GM19452 (cell line): ENCODE results near the gene TMEM134.

Experiments
- ATAC-seq: cut with Tn5 transposase; IDR thresholded peaks from one replicate; pipeline ENCODE4 v1.9.1; 2021; ENCODE audit not compliant: unreplicated experiment

The TMEM134 gene

DNA sequence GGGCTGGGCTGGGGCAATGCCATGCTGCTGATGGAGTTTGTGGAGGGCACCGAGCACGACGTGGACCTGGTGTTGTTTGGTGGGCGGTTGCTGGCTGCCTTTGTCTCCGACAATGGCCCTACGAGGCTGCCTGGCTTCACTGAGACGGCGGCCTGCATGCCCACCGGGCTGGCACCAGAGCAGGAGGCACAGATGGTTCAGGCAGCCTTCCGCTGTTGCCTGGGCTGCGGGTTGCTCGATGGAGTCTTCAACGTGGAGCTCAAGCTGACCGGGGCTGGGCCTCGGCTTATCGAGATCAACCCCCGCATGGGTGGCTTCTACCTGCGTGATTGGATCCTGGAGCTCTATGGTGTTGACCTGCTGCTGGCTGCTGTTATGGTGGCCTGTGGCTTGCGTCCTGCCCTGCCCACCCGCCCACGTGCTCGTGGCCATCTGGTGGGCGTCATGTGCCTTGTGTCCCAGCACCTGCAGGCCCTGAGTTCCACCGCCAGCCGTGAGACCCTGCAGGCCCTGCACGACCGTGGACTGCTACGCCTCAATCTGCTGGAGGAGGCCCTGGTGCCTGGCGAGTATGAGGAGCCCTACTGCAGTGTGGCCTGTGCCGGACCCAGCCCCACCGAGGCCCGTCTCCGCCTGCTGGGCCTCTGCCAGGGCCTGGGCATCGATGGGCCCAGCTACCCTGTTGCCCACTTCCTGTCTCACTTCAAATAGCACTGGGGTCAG lies 45.0 kb downstream of the TMEM134 start:
- no peak for ATAC-seq

DNA sequence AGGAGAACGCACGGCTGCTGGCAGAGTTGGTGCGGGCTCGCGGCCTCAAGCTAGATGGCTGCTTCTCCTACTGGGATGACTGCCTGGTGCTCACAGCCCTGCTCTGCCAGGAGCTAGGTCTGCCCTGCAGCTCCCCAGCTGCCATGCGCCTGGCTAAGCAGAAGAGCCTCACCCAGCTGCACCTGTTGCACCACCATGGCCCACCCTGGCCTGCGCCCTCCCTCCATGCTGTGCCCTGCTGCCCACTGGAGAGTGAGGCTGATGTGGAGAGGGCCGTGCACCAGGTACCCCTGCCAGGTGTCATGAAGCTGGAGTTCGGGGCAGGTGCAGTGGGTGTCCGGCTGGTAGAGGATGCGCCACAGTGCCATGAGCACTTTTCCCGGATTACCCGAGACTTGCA lies 45.6 kb downstream of the TMEM134 start:
- no peak for ATAC-seq

DNA sequence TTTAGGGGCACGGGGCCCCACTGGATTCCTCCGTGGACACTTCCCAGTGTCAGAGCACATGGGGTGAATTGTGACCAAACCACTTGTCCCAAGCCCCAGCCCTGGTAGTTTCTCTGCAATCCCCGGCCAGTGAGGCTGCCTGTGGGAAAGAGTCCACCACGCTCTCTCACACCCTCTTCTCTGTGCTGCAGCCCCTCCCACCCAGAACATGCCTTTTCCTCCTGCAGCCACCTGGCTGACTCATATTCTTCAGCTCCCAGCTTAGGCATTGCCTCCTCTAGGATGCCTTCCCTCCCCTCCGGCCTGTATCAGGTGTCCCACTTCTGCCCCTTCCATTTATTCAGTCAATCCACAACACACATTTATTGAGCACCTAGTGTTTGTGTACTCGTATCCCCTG lies 46.2 kb downstream of the TMEM134 start:
- ATAC-seq: no peak

DNA sequence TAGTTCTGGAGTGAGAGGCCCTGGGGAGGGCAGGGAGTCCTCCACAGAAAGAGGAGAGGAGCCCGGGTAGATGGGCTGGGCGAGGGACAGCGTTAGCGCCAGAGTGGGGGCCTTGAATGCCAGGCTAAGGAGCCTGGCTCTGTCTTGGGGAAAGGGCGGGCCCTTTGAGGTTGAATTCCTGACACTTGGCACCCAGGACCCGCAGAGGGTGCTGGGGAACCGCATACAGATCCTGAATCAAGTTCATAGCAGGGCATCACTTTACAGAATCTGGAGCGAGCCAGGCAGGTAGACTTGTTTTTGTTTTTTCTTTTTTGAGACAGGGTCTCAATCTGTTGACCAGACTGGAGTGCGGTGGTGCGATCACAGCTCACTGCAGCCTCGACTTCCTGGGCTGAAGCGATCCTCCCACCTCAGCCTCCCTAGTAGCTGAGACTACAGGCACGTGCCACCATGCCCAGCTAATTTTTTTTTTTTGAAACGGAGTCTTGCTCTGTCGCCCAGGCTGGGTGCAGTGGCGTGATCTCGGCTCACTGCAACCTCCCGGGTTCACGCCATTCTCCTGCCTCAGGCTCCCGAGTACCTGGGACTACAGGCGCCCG lies 47.5 kb downstream of the TMEM134 start:
- ATAC-seq: no peak

DNA sequence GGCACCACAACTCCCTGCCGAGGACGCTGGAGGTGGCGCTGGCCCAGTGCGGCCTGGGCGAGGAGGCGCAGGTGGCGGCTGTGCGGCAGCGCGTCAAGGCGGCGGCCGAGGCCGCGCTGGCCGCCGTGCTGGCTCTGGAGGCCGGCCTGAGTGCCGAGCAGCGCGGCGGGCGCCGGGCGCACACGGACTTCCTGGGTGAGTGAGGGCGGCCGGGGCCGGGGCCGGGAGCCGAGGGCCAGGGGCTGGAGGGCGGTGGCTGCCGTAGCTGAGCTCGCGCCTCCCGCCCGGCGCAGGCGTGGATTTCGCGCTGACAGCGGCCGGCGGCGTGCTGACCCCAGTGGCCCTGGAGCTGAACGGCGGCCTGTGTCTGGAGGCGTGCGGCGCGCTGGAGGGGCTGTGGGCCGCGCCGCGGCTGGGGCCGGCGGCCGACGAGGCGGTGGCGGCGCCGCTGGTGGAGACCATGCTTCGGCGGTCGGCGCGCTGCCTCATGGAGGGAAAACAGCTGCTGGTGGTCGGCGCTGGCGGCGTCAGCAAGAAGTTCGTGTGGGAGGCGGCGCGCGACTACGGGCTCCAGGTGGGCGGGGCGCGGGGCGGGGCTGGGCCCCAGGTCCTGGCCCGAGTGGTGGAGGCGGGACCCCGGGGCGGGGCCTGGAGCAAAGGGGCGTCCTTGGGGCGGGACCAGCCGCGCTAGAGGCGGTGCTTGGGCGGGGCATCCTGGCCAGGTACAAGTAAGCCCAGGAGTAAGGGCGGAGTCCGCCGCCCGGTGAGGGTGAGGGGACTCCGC lies 48.2 kb downstream of the TMEM134 start:
- ATAC-seq: peak; percentile 83

DNA sequence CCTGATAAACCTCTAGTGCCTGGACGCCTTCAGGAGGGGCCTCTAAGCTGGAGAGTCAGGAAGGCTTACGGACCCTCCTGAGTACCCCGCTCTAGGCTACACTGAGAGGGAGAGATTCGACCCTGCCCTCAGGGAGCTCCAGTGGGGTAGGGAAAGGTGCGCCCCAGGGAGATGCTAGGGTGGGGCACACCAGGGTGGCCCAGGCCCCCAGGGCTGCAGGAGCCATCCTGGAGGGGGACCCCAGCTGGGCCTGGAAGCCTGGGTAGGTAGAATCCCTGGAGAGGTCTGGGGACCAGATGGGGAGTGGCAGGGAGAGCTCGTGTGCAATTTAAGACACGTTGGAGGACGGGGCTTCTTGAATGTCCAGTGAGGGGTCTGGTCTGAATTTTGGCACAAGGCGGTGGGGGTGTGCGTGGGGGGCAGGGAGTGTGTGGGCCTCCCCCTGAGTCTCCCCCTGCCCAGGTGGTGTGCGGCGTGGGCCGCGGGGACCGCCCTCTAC lies 48.9 kb downstream of the TMEM134 start:
- no peak for ATAC-seq

DNA sequence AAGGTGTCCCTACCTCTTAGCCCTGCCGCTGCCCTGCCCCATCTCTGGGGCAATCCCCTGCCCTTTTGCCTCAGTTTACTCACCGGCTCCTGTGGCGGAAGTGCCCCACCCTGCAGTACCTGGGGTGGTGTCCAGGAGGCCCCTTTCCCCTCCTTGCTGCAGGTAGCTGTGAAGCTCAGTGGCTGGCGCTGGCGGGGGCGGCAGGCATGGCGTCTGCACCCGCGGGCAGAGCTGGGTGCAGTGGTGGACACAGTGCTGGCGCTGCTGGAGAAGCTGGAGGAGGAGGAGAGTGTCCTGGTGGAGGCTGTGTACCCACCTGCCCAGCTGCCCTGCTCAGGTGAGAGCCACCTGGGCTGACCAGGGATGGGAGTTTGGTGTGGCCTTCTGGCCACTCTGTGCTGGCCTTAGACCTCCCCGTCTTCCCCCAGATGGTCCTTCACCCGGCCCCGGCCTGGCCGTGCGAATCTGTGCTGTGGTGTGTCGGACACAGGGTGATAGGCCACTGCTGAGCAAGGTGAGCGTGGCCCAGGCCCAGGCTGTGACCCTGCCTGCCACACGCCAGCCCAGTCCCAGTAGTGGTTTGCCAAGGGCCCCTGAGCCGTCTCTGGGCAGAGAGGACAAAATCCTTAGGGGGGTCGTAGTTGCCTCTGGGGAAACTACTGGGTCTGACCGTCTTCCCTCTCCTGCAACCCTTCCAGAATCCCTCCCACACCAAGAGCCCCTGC lies 49.6 kb downstream of the TMEM134 start:
- no peak for ATAC-seq

DNA sequence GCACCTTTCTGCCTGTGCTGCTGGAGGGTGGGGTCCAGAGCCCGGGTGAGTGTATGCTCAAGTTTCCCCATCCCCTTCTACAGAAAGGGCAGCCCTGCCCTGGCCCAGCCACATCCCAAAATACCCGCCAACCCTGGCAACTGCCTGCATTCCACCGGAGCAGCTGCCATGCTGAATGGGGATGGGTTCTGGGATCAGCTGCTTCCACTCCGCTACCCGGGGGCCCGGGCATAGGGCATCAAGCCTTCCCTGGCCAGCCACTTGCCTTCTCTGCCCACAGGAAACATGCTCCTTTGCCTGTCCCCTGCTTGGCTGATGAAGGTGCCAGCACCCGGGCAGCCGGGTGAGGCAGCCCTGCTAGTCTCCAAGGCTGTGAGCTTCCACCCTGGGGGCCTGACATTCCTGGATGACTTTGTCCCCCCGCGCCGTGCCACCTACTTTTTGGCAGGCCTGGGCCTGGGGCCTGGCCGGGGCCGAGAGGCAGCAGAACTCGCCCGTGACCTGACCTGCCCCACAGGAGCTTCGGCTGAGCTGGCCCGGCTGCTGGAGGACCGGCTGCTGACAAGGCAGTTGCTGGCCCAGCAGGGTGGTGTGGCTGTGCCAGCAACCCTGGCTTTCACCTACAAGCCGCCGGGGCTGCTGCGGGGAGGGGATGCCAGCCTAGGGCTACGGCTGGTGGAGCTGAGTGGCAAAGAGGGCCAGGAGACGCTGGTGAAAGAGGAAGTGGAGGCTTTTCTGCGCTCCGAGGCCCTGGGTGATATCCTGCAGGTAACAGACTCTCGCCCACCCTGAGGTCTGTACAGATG lies 50.4 kb downstream of the TMEM134 start:
- ATAC-seq: no peak

DNA sequence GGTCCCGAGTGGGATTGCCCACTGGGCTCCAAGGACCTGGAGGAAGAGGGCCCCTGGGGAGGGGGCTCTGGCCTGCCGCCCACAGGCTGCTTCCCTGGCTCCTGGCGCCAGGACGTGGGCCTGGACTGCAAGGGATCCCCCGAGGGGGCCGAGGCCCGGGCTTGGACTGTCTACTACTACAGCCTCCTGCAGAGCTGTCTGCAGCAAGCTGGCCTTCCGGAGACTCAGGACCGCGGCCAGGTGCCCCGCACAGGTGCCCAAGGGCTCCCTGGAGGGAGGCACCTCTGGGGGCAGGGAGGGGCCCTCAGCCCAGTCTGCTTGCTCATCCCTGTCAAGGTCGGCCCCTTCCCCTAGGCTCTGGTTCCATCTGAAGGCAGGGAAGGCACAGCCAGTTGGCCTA lies 51.6 kb downstream of the TMEM134 start:
- ATAC-seq: no peak

DNA sequence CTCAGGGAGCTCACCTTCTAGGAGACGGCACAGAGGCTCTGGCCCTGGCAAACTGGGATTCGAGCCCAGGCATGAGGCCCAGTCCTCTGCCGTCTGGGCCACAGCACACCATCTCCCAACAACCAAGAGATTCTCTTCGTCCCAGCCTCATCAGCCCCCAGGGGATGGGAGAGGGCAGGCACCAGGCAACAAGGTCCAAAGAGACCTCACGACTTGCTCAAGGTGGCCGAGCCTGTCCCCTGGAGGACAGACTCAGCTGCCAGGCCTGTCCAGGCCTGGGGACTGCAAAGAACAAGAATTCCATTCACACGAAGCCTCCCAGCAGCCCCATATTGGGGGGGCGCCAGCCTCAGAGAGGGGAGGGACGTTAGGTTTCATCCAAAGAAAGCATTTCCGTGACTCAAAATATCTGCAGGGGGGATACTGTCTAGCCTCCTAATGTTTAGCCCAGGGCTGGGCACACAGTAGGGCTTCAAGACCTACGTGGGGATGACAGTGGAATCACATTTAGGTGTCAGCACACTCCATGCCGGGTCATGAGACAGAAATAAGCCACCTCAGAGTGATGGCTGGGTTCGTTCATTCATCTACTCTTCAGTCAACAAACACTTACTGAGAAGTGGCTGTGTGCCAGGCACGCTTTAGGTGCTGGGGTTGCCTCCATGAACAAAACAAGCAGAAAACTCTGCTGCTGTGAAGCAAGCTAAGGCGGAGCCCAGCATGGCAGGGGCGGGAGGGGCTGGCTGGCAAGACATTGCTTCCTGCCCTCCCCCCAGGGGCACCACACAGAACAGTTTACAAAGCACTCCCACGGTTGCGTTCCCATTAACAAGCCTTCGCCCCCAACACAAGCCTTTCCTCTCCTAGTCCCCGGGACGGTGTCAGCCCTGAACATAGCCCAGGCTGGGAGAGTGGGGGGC lies 52.4 kb downstream of the TMEM134 start:
- no peak for ATAC-seq

DNA sequence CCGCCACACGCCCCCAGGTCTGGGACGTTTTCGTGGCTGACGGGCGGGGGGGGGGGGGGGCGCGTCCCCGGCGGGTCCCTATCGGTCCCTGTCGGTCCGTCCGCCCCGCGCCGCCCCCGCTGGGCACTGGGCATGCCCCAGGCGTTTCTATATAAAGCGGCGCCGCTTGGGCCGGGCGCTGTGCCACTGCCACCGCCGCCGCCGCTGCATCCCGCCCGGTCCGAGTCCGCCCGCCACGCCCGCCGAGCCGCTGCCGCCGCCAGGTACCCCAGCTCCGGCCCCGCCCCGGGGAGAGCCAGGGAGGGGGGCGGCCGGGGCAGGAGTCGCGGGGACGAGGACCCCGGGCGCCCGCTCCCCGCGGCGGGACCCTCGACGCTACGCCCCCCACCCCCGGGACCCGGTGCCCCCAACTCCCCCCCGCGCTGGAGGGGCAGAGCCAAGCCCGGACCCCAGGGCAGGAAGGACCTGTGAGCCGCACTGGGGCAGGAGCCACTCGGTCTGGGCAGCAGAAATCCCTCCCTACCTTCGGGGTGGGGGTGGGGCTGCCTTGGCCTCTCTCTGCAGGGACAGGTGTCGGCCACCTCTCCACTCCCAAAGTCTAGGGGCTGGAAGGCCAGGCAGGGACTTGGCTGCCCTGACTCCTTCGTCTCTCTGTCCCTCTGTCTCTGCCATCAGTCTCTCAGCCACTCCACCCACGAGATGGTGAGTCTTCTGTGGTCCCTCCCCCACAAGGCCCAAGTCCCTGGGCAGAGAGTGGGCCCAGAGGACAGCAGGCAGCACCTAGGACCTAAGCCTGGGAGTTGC lies 53.3 kb downstream of the TMEM134 start, which contains the start of gene CARNS1:
TSS of gene CARNS1 (plus strand) at position 178 of the 804 bp plus-strand sequence. CDS start at position 700, 522 bp downstream.
- ATAC-seq: no peak

DNA sequence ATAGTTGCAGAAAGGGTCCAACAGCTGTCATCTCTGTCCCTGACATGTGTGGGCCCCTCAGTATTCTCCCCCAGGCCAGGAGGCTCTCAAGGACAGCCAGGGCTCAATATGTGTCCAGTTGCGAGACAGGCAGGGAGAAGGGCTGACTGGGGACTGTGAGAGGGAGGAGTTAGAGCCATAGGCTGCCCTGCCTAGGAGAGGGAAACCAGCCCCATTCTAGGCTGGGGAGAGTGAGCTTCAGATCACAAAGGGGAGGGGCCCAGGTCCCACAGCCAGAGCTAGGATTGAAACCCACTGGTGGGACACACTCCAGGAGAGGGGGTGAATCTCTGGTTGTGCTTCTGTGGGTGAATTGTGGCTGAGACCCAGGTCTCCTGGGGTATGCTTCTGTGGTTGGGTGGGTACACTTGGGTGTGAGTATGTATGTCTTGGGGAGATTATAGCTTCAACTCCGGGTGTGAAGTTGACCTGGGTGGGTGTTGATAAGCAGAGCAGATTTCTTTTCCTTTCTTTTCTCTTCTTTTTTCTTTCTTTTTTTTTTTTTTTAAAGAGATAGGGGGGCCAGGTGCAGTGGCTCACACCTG lies 55.7 kb downstream of the TMEM134 start:
- no peak for ATAC-seq

DNA sequence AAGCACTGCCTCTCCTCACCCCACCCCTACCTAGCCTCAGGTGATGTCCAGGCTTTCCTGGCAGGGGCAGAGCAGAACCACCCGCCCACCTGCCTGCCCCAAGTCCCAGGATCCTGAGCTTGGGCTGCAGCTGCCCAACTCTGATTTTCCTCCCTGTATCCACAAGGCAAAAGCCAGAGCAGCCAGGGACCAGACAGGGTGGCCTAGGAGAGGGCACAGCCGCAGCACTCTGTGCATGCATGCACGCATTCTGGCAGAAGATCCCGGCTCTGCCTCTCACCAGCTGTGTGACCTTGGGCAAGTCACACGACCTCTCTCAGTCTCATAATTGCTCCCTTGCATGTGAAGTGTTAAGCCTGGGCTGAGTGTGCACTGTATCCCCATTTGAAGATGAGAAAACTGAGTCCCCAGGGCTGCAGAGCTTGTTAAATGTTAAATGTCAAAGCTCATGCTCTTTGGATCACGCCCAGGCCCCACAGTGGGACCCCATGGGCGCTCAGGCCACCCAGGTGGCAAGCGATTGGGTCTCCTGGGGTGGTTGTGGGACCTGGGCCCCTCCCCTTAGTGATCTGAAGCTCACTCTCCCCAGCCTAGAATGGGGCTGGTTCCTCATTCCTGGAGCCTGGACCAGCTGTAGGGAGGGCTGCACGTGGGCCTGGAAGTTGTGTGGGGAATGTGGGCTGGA lies 56.4 kb downstream of the TMEM134 start:
- ATAC-seq: no peak

DNA sequence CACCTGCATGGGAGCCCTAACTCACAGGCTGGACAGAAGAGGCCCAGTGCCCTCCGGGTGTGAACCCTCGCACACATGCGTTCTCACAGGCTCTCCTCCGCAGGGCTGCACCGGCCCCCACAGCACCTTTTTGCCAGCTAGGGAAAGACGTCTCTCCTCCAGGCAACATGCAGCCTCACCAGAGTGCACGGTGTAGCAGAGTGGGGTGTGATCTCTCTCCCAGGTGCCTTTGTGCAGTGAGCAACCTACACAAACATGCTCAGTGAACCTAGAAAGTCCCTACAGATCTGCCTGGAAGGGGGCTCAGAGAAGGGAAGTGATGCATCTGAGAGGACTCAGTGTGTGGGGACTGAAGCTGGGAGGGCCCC lies 57.3 kb downstream of the TMEM134 start:
- no peak for ATAC-seq
